Peyer's patch (tissue), 4 donors: ENCODE results near the gene VAV2. TPM values are rescaled to one million over a fixed set of nuclear protein-coding genes. Genes with fewer than 3 reads are reported as not detected.

Experiments
- DNase-seq, 3 donors: peaks; one replicate each; pipeline ENCODE4 v3.0.0-alpha.2; 2017 to 2019
- H3K27ac ChIP-seq, 4 donors: fragments of 200-600 bp; sonication (generic); one replicate each; pipeline ENCODE4 v1.5.1; 2016 to 2019
- H3K27me3 ChIP-seq, 2 donors: fragments of 200-600 bp; sonication (generic); one replicate each; pipeline ENCODE4 v1.5.1; 2019
- H3K36me3 ChIP-seq, 3 donors: fragments of 200-600 bp; sonication (generic); one replicate each; pipeline ENCODE4 v1.5.1; 2016 to 2019
- H3K4me1 ChIP-seq, 4 donors: fragments of 200-600 bp; sonication (generic); one replicate each; pipeline ENCODE4 v1.5.1; 2016 to 2019
- H3K4me3 ChIP-seq, 4 donors: fragments of 200-600 bp; sonication (generic); 1 replicate in 3 of 4; 2 replicates in 1 of 4; pipeline ENCODE4 v1.5.1; 2016 to 2019; ENCODE audit warnings: mild to moderate bottlenecking in 1 of 4
- H3K9me3 ChIP-seq, 4 donors: fragments of 200-600 bp; sonication (generic); one replicate each; pipeline ENCODE4 v1.5.1; 2016 to 2019; ENCODE audit warnings: mild to moderate bottlenecking in 1 of 4
- POLR2A ChIP-seq, 2 donors: fragments of 450-650 bp; IDR thresholded peaks; one replicate each; pipeline ENCODE4 v1.5.1; 2017; ENCODE audit warnings: antibody characterized with exemption in 2 of 2, mild to moderate bottlenecking in 2 of 2, moderate library complexity in 2 of 2
- total RNA-seq, 4 donors: library from RNA; depleted of rRNA; stranded (reverse); fragments of >200 nt; gene quantifications; one replicate each; pipeline ENCODE4 v1.1.0, GENCODE V29; 2016
- TF ChIP-seq, protein P1 (sequence below), 6 experiments: fragments of 450-650 bp in 4 of 6; fragments of 200-600 bp in 2 of 6; sonication (generic) in 1 of 6; IDR thresholded peaks; one replicate each; pipeline ENCODE4 v1.5.1; 2017 to 2019; ENCODE audit warnings: antibody characterized with exemption in 6 of 6, mild to moderate bottlenecking in 3 of 6, moderate library complexity in 1 of 6

The VAV2 gene
- total RNA-seq, 4 donors from 2014 or later: 47.9 to 61.8 (median 58.9) TPM

DNA sequence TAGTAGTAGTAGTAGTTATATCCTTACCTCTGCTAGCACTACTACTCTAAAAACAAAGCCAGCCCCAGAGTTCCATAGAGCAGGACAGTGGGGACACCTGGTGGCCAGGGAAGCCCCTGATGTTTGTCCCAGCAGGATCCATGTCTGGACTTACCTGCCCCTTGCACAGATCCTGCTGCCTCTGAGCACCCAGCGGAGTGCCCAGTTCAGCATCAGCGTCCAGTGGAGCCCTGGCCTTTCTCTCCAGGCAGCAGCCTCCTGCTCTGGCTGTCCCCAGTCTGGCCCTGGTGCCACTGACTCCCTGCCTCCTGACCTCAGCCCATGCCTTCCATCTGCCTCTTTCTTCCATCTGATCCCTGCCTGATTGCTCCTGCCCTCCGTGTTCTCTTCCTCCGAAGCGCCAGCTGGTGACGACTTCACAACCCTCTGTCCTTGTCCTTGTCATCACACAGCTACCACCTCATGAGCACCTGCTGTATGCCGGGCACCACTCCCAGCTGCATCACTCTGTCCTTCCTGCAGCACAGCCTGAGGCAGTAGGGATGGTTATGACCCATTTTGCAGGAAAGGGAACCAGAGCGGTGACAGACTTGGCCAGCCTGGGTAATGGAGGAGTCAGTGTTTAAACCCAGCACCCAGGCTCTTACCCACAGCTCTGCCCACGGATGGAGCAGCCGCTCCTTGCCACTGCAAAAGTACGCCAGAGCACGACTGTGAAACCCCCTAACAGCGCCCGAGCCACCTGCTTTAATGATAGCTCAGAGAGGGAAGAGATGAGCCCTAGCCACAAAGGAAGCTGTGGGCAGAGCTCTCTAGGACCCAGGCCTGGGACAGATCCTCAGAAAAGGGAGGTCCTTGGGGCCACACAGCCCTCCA, 265.5 kb downstream of the VAV2 start:
- H3K27me3 ChIP-seq: no peaks in the 10 kb centered on the region
- TF ChIP-seq POLR2A (IDR thresholded peaks at IDR 0.05): no peak
- TF ChIP-seq, protein P1, sequence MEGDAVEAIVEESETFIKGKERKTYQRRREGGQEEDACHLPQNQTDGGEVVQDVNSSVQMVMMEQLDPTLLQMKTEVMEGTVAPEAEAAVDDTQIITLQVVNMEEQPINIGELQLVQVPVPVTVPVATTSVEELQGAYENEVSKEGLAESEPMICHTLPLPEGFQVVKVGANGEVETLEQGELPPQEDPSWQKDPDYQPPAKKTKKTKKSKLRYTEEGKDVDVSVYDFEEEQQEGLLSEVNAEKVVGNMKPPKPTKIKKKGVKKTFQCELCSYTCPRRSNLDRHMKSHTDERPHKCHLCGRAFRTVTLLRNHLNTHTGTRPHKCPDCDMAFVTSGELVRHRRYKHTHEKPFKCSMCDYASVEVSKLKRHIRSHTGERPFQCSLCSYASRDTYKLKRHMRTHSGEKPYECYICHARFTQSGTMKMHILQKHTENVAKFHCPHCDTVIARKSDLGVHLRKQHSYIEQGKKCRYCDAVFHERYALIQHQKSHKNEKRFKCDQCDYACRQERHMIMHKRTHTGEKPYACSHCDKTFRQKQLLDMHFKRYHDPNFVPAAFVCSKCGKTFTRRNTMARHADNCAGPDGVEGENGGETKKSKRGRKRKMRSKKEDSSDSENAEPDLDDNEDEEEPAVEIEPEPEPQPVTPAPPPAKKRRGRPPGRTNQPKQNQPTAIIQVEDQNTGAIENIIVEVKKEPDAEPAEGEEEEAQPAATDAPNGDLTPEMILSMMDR (IDR thresholded peaks at IDR 0.05): peak; percentile 10 to 43 (median 38)
- H3K9me3 ChIP-seq: no peaks in the 10 kb centered on the region
- no peaks in the 10 kb centered on the region for H3K36me3 ChIP-seq
- peak; percentile 15 to 63 (median 55) for DNase-seq
- no peak overlapping the region for H3K4me3 ChIP-seq
- H3K27ac ChIP-seq: no peak overlapping the region
- H3K4me1 ChIP-seq: no peaks in the 10 kb centered on the region

DNA sequence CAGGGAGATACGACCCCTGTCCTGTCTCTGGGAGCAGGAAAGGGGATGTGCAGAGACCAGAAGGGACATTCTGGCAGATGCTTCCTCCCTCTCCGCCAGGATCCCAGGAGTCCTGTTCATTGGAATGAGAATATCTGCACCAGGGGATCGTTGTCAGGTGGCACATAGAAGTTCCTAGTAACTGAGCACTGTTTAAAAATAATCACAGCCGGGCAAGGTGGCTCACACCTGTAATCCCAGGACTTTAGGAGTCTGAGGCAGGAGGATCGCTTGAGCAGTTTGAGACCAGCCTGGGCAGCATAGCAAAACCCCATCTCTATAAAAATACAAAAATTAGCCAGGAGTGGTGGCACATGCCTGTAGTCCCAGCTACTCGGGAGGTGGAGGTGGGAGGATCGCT, 266.2 kb downstream of the VAV2 start:
- no peak for TF ChIP-seq POLR2A (IDR thresholded peaks at IDR 0.05)
- TF ChIP-seq, protein P1 (IDR thresholded peaks at IDR 0.05): no peak
- Histone ChIP-seq H3K4me3 (no peak overlapping the region), H3K27ac (no peak overlapping the region), H3K4me1 (no peaks in the 10 kb centered on the region), H3K27me3 (no peaks in the 10 kb centered on the region), H3K36me3 (no peaks in the 10 kb centered on the region), H3K9me3 (no peaks in the 10 kb centered on the region)
- no peak for DNase-seq

DNA sequence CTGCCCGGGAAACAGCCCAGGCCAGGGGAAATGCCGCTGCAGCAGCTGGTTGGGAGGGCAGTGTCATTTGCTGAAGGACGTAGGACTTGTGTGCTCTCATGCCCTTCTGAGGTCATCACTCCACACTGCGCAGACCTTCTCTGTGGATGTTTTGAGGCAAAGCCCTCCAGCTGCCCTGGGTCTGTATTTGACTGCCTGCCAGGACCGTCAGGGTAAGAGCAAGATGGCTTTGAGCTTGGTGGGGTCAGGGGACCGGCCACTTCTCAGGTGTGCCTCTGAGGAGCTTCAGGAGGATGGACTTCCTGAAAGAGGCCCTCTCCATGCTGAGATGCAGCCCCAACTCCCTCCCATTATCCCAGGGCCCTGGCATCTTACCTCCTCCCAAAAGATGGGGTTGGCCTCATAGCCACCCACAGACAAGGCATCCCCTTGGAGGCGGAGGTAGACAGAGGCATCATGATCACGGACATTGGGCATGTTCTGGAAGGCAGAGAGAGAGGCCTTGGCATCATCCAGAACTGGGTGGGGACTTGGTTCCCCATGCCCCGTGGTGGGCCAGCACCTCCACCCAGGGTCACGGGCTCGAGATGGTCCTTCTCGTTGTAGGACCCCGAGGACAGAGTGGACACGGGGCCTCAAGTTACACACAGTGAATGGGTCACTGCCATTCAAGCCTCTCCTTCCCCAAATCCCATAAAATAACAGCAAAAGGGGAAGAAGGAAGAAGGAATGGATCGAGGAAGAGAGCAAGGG, 273.4 kb downstream of the VAV2 start:
- H3K4me1 ChIP-seq: no peaks in the 10 kb centered on the region
- DNase-seq: no peak
- H3K4me3 ChIP-seq: no peak overlapping the region
- no peaks in the 10 kb centered on the region for H3K36me3 ChIP-seq
- TF ChIP-seq, protein P1 (IDR thresholded peaks at IDR 0.05): no peak
- no peak for TF ChIP-seq POLR2A (IDR thresholded peaks at IDR 0.05)
- H3K27me3 ChIP-seq: no peaks in the 10 kb centered on the region
- H3K9me3 ChIP-seq: no peaks in the 10 kb centered on the region
- H3K27ac ChIP-seq: no peak overlapping the region

DNA sequence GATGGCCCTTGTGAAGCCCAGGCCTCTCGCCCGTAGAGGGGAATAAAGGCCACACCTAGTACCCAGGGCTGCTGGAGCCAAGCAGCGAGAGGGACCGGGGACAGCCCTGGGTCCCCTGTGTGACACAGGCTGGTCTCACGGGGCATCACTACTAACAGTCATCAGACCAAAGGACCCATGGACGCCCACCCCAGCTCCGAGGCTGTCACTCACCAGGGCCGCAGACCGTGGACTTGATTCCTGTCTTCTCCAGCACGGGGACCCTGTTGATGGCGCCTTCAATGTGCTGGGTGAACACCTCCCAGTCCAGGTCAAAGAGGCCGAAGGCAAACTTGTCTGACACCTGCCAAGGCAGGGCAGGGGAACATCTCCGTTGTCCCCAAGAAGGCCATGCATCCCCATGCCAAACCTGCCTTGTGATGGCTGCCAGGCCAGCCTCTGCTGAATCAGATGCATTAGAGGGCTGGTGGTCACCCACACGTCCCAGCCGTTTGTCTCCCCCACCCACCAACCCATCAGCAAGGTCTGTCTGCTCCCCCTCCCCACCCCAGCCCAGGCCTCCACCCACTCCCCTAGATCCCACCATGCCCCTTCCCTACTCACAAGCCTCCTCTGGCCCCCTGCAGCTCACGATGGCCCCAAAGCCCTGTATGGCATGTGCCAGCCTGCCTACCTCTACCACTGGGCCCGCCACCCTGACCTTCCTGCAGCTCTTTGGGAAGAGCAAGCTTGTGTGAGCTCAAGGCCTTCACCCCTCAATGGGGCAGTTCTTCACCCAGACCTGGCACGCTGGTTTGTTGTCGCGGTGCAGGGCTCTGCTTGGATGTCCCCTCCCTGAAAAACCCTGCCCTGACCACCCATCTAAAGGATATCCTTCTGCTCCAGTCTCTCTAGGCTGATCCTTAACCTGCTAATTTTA, 274.8 kb downstream of the VAV2 start:
- Histone ChIP-seq H3K9me3 (no peaks in the 10 kb centered on the region), H3K4me3 (no peak overlapping the region), H3K27me3 (no peaks in the 10 kb centered on the region), H3K36me3 (no peaks in the 10 kb centered on the region), H3K27ac (no peak overlapping the region), H3K4me1 (peaks cover 0 to 5% (median 0%) of the 10 kb centered on the region in 4 donors)
- no peak for TF ChIP-seq POLR2A (IDR thresholded peaks at IDR 0.05)
- TF ChIP-seq, protein P1 (IDR thresholded peaks at IDR 0.05): no peak
- DNase-seq: no peak

DNA sequence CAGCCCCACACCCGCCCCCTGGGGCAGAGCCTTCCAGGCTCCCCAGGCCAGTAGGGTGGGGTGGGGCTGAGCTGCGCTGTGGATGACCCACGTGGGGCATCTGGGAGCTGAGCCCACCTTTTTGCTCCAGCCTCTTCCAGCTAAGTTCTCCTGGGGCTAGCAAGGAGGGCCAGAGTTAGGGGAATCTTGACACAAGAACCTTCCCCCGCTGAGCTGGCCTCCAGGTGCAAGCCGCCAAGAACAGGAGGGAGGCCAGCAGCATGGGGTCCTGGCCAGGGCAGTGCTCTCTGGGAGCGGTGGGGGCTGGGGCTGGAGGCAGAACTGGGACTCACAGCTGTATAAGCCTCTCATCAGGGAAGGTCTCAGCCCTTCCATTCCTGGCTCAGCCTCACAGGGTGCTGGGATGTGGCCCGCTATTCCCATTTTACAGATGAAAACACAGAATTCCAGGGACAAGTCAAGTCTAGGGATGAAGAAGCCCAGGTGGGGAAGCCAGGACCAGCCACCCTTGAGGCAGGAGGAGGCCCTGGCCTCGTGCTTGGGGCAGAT, 275.5 kb downstream of the VAV2 start:
- peaks cover 0 to 5% (median 0%) of the 10 kb centered on the region in 4 donors for H3K4me1 ChIP-seq
- no peaks in the 10 kb centered on the region for H3K36me3 ChIP-seq
- H3K27me3 ChIP-seq: no peaks in the 10 kb centered on the region
- H3K27ac ChIP-seq: no peak overlapping the region
- DNase-seq: no peak
- TF ChIP-seq, protein P1 (IDR thresholded peaks at IDR 0.05): no peak
- TF ChIP-seq POLR2A (IDR thresholded peaks at IDR 0.05): no peak
- H3K4me3 ChIP-seq: no peak overlapping the region
- H3K9me3 ChIP-seq: no peaks in the 10 kb centered on the region
